Measurements from ENCODE around the gene SMIM24. TPM values are rescaled to one million over a fixed set of nuclear protein-coding genes. Genes with fewer than 3 reads are reported as not detected.

Gene SMIM24
- polyA plus RNA-seq, 1 donor from 2014 or later: not detected

- H3K27ac ChIP-seq (ENCODE audit: low read length): no peak overlapping the region
- TF ChIP-seq MXI1 (conservative IDR thresholded peaks at IDR 0.05; ENCODE audit: poor library complexity, severe bottlenecking): no peak
- no peak for TF ChIP-seq EP300 (conservative IDR thresholded peaks at IDR 0.05; ENCODE audit: poor library complexity, severe bottlenecking)
- TF ChIP-seq POLR2AphosphoS5 (IDR thresholded peaks at IDR 0.05): no peak
- TF ChIP-seq TAF1 (IDR thresholded peaks at IDR 0.05; ENCODE audit: low read depth): no peak
- TF ChIP-seq SMC3 (conservative IDR thresholded peaks at IDR 0.05; ENCODE audit: poor library complexity): no peak
- TF ChIP-seq CTCF (IDR thresholded peaks at IDR 0.05; ENCODE audit: poor library complexity, severe bottlenecking): no peak
- no peak for TF ChIP-seq EZH2 (IDR thresholded peaks at IDR 0.05; ENCODE audit: borderline replicate concordance, insufficient read depth, low read length, poor library complexity, severe bottlenecking)
- TF ChIP-seq RAD21 (conservative IDR thresholded peaks at IDR 0.05): no peak
- TF ChIP-seq REST (IDR thresholded peaks at IDR 0.05; ENCODE audit: borderline replicate concordance): no peak
- no peak overlapping the region for H3K4me3 ChIP-seq (ENCODE audit: low read length)
- peaks cover 20% of the 10 kb centered on the region for H3K27me3 ChIP-seq (ENCODE audit: insufficient read depth, low read depth, low read length)
- H3K9me3 ChIP-seq (ENCODE audit: low read length): no peaks in the 10 kb centered on the region
- H3K36me3 ChIP-seq (ENCODE audit: insufficient read depth, low read length): no peaks in the 10 kb centered on the region
- H3K79me2 ChIP-seq (replicated peaks; ENCODE audit: insufficient read depth, low read length): no peaks in the 10 kb centered on the region
- no peak overlapping the region for H2AFZ ChIP-seq (ENCODE audit: low read depth, low read length)
- no peaks in the 10 kb centered on the region for H4K20me1 ChIP-seq (ENCODE audit: insufficient read depth)
- H3F3A ChIP-seq (ENCODE audit: insufficient read depth, low read length, poor library complexity, severe bottlenecking): no peaks in the 10 kb centered on the region
- no peaks in the 10 kb centered on the region for H3K9me2 ChIP-seq (ENCODE audit: insufficient read depth, low read length)
- no peak overlapping the region for H3K9ac ChIP-seq (ENCODE audit: low read length)
- H3K4me2 ChIP-seq (ENCODE audit: low read length): no peak overlapping the region
Measured at GRCh38 chr19:3469638-3470499, 10.5 kb downstream of the SMIM24 start.

- peaks cover 35% of the 10 kb centered on the region for H3K27me3 ChIP-seq (ENCODE audit: insufficient read depth, low read depth, low read length)
- no peaks in the 10 kb centered on the region for H3K36me3 ChIP-seq (ENCODE audit: insufficient read depth, low read length)
- H2AFZ ChIP-seq (ENCODE audit: low read depth, low read length): no peak overlapping the region
- H3K79me2 ChIP-seq (replicated peaks; ENCODE audit: insufficient read depth, low read length): no peaks in the 10 kb centered on the region
- no peaks in the 10 kb centered on the region for H3K9me2 ChIP-seq (ENCODE audit: insufficient read depth, low read length)
- H3K9ac ChIP-seq (ENCODE audit: low read length): no peak overlapping the region
- no peaks in the 10 kb centered on the region for H3K9me3 ChIP-seq (ENCODE audit: low read length)
- TF ChIP-seq RAD21 (conservative IDR thresholded peaks at IDR 0.05): no peak
- no peak for TF ChIP-seq CTCF (IDR thresholded peaks at IDR 0.05; ENCODE audit: poor library complexity, severe bottlenecking)
- TF ChIP-seq EZH2 (IDR thresholded peaks at IDR 0.05; ENCODE audit: borderline replicate concordance, insufficient read depth, low read length, poor library complexity, severe bottlenecking): no peak
- no peak for TF ChIP-seq REST (IDR thresholded peaks at IDR 0.05; ENCODE audit: borderline replicate concordance)
- no peak for TF ChIP-seq TAF1 (IDR thresholded peaks at IDR 0.05; ENCODE audit: low read depth)
- no peak for TF ChIP-seq MXI1 (conservative IDR thresholded peaks at IDR 0.05; ENCODE audit: poor library complexity, severe bottlenecking)
- TF ChIP-seq SMC3 (conservative IDR thresholded peaks at IDR 0.05; ENCODE audit: poor library complexity): no peak
- TF ChIP-seq EP300 (conservative IDR thresholded peaks at IDR 0.05; ENCODE audit: poor library complexity, severe bottlenecking): no peak
- no peak for TF ChIP-seq POLR2AphosphoS5 (IDR thresholded peaks at IDR 0.05)
- H3K4me2 ChIP-seq (ENCODE audit: low read length): no peak overlapping the region
- H4K20me1 ChIP-seq (ENCODE audit: insufficient read depth): no peaks in the 10 kb centered on the region
- H3K4me3 ChIP-seq (ENCODE audit: low read length): no peak overlapping the region
- H3F3A ChIP-seq (ENCODE audit: insufficient read depth, low read length, poor library complexity, severe bottlenecking): no peaks in the 10 kb centered on the region
- no peak overlapping the region for H3K27ac ChIP-seq (ENCODE audit: low read length)
Measured at GRCh38 chr19:3468211-3468610, 12.1 kb downstream of the SMIM24 start.
